ENCODE measurements around the gene LRP11. TPM values are rescaled to one million over a fixed set of nuclear protein-coding genes. Genes with fewer than 3 reads are reported as not detected.

The LRP11 gene
- polyA plus RNA-seq, 2 donors: 20.8 to 25.6 TPM

DNA sequence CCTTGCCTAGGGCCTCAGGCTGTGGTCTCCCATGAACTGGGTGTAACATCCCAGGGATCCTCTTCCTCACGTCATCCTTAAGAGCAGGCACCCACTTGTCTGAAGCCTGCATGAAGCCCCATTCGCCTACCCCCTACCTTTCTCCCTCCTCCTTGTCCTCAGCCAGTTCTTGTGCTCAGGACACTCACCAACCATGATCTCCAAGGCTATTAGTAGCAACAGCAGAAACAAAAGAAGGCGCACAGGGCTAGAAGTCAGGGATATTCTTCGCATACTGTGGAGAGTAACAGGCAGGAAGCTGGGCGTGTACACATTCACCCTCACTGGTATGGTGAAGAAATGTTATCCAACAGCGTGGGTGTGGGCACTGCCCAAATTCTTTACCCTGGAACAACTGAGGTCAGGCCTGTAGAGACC is 26.5 kb upstream of the LRP11 start:
- Histone ChIP-seq H3K36me3 (ENCODE audit: control insufficient read depth in 2 of 2, insufficient read depth in 2 of 2, low read length in 1 of 2) (no peaks in the 10 kb centered on the region), H3K27ac (ENCODE audit: low read depth in 2 of 2, low read length in 1 of 2) (peak overlapping the region; percentile 62 to 70), H3K4me1 (ENCODE audit: control insufficient read depth in 2 of 2, insufficient read depth in 2 of 2, low read length in 1 of 2) (peaks cover 3 to 20% of the 10 kb centered on the region in 2 donors), H3K27me3 (ENCODE audit: control insufficient read depth in 1 of 2, insufficient read depth in 2 of 2, low read length in 2 of 2) (no peaks in the 10 kb centered on the region), H3K9me3 (ENCODE audit: control insufficient read depth in 2 of 2, insufficient read depth in 1 of 2, low read depth in 1 of 2, low read length in 1 of 2) (no peaks in the 10 kb centered on the region), H3K4me3 (ENCODE audit: low read depth in 1 of 2, low read length in 2 of 2) (no peak overlapping the region)
- WGBS, 2 donors: 39 to 51% methylated on average over 6 of the region's 6 CpGs

DNA sequence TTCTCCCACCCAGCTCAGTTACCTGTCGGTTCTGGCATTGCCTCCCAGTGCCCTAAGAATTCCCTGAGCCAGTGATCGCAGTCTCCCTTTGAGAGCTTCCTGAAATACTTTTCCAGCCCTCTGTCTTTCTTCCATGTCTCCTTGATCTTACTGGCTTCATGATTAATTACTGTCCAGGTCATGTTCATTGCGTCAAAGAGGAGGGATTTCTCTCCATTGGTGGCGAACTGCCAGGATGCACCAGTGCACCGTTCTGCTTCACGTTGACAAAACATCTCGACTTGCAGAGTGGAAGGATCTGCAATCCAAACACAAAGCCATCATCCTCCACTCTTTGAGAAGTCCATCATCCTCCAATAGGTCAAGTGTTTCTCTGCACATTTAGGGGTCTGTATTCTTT is 25.2 kb upstream of the LRP11 start:
- Histone ChIP-seq H3K27ac (ENCODE audit: low read depth in 2 of 2, low read length in 1 of 2) (peak overlapping the region in 1 of 2 donors; percentile 63), H3K27me3 (ENCODE audit: control insufficient read depth in 1 of 2, insufficient read depth in 2 of 2, low read length in 2 of 2) (no peaks in the 10 kb centered on the region), H3K36me3 (ENCODE audit: control insufficient read depth in 2 of 2, insufficient read depth in 2 of 2, low read length in 1 of 2) (no peaks in the 10 kb centered on the region), H3K4me3 (ENCODE audit: low read depth in 1 of 2, low read length in 2 of 2) (no peak overlapping the region), H3K9me3 (ENCODE audit: control insufficient read depth in 2 of 2, insufficient read depth in 1 of 2, low read depth in 1 of 2, low read length in 1 of 2) (no peaks in the 10 kb centered on the region), H3K4me1 (ENCODE audit: control insufficient read depth in 2 of 2, insufficient read depth in 2 of 2, low read length in 1 of 2) (peaks cover 3 to 14% of the 10 kb centered on the region in 2 donors)
- 80 to 81% methylated on average over 7 of the region's 7 CpGs for WGBS, 2 donors

DNA sequence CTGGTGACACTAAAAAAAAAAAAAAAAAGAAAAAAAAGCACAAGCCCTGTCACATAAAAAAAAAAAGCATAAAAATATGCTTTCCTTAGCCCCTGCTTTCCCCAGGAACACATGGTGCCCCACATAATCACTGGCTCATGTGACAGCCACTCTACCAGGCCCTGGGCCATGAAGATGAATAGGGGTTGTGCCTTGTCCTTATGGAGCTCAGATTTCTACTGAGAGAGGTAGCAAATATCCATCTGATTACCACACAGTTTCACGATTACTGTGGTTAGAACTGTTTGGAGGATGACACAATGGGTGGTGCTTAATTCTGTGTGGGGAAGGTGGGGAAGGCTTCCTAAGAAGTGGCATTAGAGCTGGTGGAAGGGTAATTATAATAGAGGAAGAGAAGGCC is 24.5 kb upstream of the LRP11 start:
- H3K9me3 ChIP-seq (ENCODE audit: control insufficient read depth in 2 of 2, insufficient read depth in 1 of 2, low read depth in 1 of 2, low read length in 1 of 2): no peaks in the 10 kb centered on the region
- H3K4me1 ChIP-seq (ENCODE audit: control insufficient read depth in 2 of 2, insufficient read depth in 2 of 2, low read length in 1 of 2): peaks cover 3 to 14% of the 10 kb centered on the region in 2 donors
- H3K27ac ChIP-seq (ENCODE audit: low read depth in 2 of 2, low read length in 1 of 2): peak overlapping the region in 1 of 2 donors; percentile 88
- no peak overlapping the region for H3K4me3 ChIP-seq (ENCODE audit: low read depth in 1 of 2, low read length in 2 of 2)
- H3K27me3 ChIP-seq (ENCODE audit: control insufficient read depth in 1 of 2, insufficient read depth in 2 of 2, low read length in 2 of 2): no peaks in the 10 kb centered on the region
- no peaks in the 10 kb centered on the region for H3K36me3 ChIP-seq (ENCODE audit: control insufficient read depth in 2 of 2, insufficient read depth in 2 of 2, low read length in 1 of 2)
- 47 to 60% methylated on average over 1 of the region's 1 CpG for WGBS, 2 donors

DNA sequence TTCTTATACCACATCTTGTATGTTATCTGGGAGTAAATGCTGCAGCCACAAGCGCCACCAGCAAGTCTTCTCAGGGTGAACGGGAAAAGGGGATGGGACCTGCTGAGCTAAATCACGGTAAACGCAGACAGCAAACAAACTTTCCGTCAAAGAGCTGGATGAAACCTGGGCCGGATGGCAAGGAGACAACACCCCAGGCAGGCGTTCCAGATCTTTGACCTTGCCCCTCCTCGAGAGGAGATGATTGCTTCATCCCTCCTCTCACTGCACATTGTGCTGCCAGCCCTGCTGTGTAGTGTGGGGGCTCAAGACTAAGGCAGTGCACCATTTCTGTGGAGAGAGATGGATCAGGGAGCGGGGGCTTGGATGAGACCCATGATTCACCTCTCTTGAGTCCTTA is 23.9 kb upstream of the LRP11 start:
- H3K27ac ChIP-seq (ENCODE audit: low read depth in 2 of 2, low read length in 1 of 2): peak overlapping the region; percentile 62 to 90
- H3K27me3 ChIP-seq (ENCODE audit: control insufficient read depth in 1 of 2, insufficient read depth in 2 of 2, low read length in 2 of 2): no peaks in the 10 kb centered on the region
- no peak overlapping the region for H3K4me3 ChIP-seq (ENCODE audit: low read depth in 1 of 2, low read length in 2 of 2)
- H3K4me1 ChIP-seq (ENCODE audit: control insufficient read depth in 2 of 2, insufficient read depth in 2 of 2, low read length in 1 of 2): peaks cover 3 to 14% of the 10 kb centered on the region in 2 donors
- 50 to 66% methylated on average over 9 of the region's 9 CpGs for WGBS, 2 donors
- no peaks in the 10 kb centered on the region for H3K36me3 ChIP-seq (ENCODE audit: control insufficient read depth in 2 of 2, insufficient read depth in 2 of 2, low read length in 1 of 2)
- H3K9me3 ChIP-seq (ENCODE audit: control insufficient read depth in 2 of 2, insufficient read depth in 1 of 2, low read depth in 1 of 2, low read length in 1 of 2): no peaks in the 10 kb centered on the region

DNA sequence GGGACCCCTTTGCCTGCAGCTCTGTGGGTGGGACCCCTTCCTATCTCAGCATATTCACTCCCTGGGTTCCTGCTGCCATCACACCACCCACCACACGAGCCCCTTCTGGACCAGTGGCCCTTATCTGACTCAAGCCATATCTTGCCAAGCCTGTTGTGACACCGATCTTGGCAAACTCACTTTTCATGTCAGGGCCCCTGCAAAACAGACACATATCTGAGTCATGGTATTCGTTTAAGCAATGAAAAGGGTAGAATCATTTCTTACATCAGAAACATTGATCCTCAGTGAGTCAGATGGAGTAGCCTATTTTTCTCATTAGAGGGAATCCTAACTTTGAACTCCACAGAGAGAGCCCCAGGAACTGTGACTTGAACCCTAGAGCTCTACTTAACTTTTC is 23.2 kb upstream of the LRP11 start:
- H3K27ac ChIP-seq (ENCODE audit: low read depth in 2 of 2, low read length in 1 of 2): peak overlapping the region; percentile 73 to 90
- no peak overlapping the region for H3K4me3 ChIP-seq (ENCODE audit: low read depth in 1 of 2, low read length in 2 of 2)
- H3K9me3 ChIP-seq (ENCODE audit: control insufficient read depth in 2 of 2, insufficient read depth in 1 of 2, low read depth in 1 of 2, low read length in 1 of 2): no peaks in the 10 kb centered on the region
- H3K27me3 ChIP-seq (ENCODE audit: control insufficient read depth in 1 of 2, insufficient read depth in 2 of 2, low read length in 2 of 2): no peaks in the 10 kb centered on the region
- peaks cover 3 to 14% of the 10 kb centered on the region in 2 donors for H3K4me1 ChIP-seq (ENCODE audit: control insufficient read depth in 2 of 2, insufficient read depth in 2 of 2, low read length in 1 of 2)
- WGBS, 2 donors: 42 to 50% methylated on average over 3 of the region's 3 CpGs
- H3K36me3 ChIP-seq (ENCODE audit: control insufficient read depth in 2 of 2, insufficient read depth in 2 of 2, low read length in 1 of 2): no peaks in the 10 kb centered on the region

DNA sequence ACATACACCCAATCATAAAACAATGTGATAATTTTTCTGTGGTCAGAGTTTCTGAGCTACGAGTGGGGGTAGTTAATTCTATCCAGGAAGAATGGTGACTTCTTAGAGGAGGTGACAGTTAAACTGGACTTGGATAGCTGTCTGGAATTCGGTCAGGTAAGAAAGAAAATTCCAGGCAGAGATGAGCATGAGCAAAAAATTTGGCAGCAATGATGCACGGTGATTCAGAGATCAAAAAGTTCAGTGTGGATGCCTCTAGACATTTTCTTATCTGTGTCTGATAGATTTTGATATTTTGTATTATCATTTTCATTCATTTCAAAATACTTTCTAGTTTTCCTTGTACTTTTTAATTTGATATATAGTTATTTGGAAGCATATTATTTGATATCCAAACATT is 21.7 kb upstream of the LRP11 start:
- Histone ChIP-seq H3K36me3 (ENCODE audit: control insufficient read depth in 2 of 2, insufficient read depth in 2 of 2, low read length in 1 of 2) (no peaks in the 10 kb centered on the region), H3K4me1 (ENCODE audit: control insufficient read depth in 2 of 2, insufficient read depth in 2 of 2, low read length in 1 of 2) (peaks cover 3 to 12% of the 10 kb centered on the region in 2 donors), H3K27me3 (ENCODE audit: control insufficient read depth in 1 of 2, insufficient read depth in 2 of 2, low read length in 2 of 2) (no peaks in the 10 kb centered on the region), H3K27ac (ENCODE audit: low read depth in 2 of 2, low read length in 1 of 2) (no peak overlapping the region), H3K9me3 (ENCODE audit: control insufficient read depth in 2 of 2, insufficient read depth in 1 of 2, low read depth in 1 of 2, low read length in 1 of 2) (no peaks in the 10 kb centered on the region), H3K4me3 (ENCODE audit: low read depth in 1 of 2, low read length in 2 of 2) (no peak overlapping the region)
- WGBS, 2 donors: 79 to 86% methylated on average over 3 of the region's 3 CpGs

- no peaks in the 10 kb centered on the region for H3K27me3 ChIP-seq (ENCODE audit: control insufficient read depth in 1 of 2, insufficient read depth in 2 of 2, low read length in 2 of 2)
- H3K4me3 ChIP-seq (ENCODE audit: low read depth in 1 of 2, low read length in 2 of 2): no peak overlapping the region
- no peaks in the 10 kb centered on the region for H3K36me3 ChIP-seq (ENCODE audit: control insufficient read depth in 2 of 2, insufficient read depth in 2 of 2, low read length in 1 of 2)
- H3K27ac ChIP-seq (ENCODE audit: low read depth in 2 of 2, low read length in 1 of 2): no peak overlapping the region
- H3K4me1 ChIP-seq (ENCODE audit: control insufficient read depth in 2 of 2, insufficient read depth in 2 of 2, low read length in 1 of 2): peaks cover 3 to 9% of the 10 kb centered on the region in 2 donors
- no peaks in the 10 kb centered on the region for H3K9me3 ChIP-seq (ENCODE audit: control insufficient read depth in 2 of 2, insufficient read depth in 1 of 2, low read depth in 1 of 2, low read length in 1 of 2)
- 61 to 67% methylated on average over 7 of the region's 7 CpGs for WGBS, 2 donors
These were observed 20.5 kb upstream of the LRP11 start for GRCh38 chr6:149884617-149885016.

GRCh38 chr6:149884215-149884614 is 20.1 kb upstream of the LRP11 start:
- H3K27me3 ChIP-seq (ENCODE audit: control insufficient read depth in 1 of 2, insufficient read depth in 2 of 2, low read length in 2 of 2): no peaks in the 10 kb centered on the region
- H3K4me1 ChIP-seq (ENCODE audit: control insufficient read depth in 2 of 2, insufficient read depth in 2 of 2, low read length in 1 of 2): peaks cover 3 to 9% of the 10 kb centered on the region in 2 donors
- H3K27ac ChIP-seq (ENCODE audit: low read depth in 2 of 2, low read length in 1 of 2): no peak overlapping the region
- 34 to 43% methylated on average over 11 of the region's 11 CpGs for WGBS, 2 donors
- H3K4me3 ChIP-seq (ENCODE audit: low read depth in 1 of 2, low read length in 2 of 2): no peak overlapping the region
- no peaks in the 10 kb centered on the region for H3K9me3 ChIP-seq (ENCODE audit: control insufficient read depth in 2 of 2, insufficient read depth in 1 of 2, low read depth in 1 of 2, low read length in 1 of 2)
- H3K36me3 ChIP-seq (ENCODE audit: control insufficient read depth in 2 of 2, insufficient read depth in 2 of 2, low read length in 1 of 2): no peaks in the 10 kb centered on the region

DNA sequence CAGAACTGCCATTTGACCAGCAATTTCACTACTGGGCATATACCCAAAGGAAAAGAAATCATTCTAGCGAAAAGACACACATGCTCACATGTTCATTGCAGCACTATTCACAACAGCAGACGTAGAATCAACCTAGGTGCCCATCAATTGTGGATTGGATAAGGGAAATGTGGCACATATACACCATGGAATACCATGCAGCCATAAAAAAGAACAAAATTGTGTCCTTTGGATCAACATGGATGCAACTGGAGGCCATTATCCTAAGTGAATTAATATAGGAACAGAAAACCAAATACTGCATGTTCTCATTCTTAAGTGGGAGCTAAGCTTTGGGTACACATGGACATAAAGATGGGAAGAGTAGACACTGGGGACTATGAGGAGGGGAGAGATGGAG is 17.7 kb upstream of the LRP11 start:
- WGBS, 2 donors: 92 to 95% methylated on average over 2 of the region's 2 CpGs
- no peak overlapping the region for H3K4me3 ChIP-seq (ENCODE audit: low read depth in 1 of 2, low read length in 2 of 2)
- peaks cover under 1 to 3% of the 10 kb centered on the region in 2 donors for H3K4me1 ChIP-seq (ENCODE audit: control insufficient read depth in 2 of 2, insufficient read depth in 2 of 2, low read length in 1 of 2)
- H3K9me3 ChIP-seq (ENCODE audit: control insufficient read depth in 2 of 2, insufficient read depth in 1 of 2, low read depth in 1 of 2, low read length in 1 of 2): no peaks in the 10 kb centered on the region
- H3K27me3 ChIP-seq (ENCODE audit: control insufficient read depth in 1 of 2, insufficient read depth in 2 of 2, low read length in 2 of 2): no peaks in the 10 kb centered on the region
- no peak overlapping the region for H3K27ac ChIP-seq (ENCODE audit: low read depth in 2 of 2, low read length in 1 of 2)
- no peaks in the 10 kb centered on the region for H3K36me3 ChIP-seq (ENCODE audit: control insufficient read depth in 2 of 2, insufficient read depth in 2 of 2, low read length in 1 of 2)

GRCh38 chr6:149881066-149881766 is 17.1 kb upstream of the LRP11 start:
- H3K9me3 ChIP-seq (ENCODE audit: control insufficient read depth in 2 of 2, insufficient read depth in 1 of 2, low read depth in 1 of 2, low read length in 1 of 2): no peaks in the 10 kb centered on the region
- no peaks in the 10 kb centered on the region for H3K36me3 ChIP-seq (ENCODE audit: control insufficient read depth in 2 of 2, insufficient read depth in 2 of 2, low read length in 1 of 2)
- WGBS, 2 donors: 83 to 89% methylated on average over 10 of the region's 10 CpGs
- no peaks in the 10 kb centered on the region for H3K27me3 ChIP-seq (ENCODE audit: control insufficient read depth in 1 of 2, insufficient read depth in 2 of 2, low read length in 2 of 2)
- H3K27ac ChIP-seq (ENCODE audit: low read depth in 2 of 2, low read length in 1 of 2): no peak overlapping the region
- H3K4me3 ChIP-seq (ENCODE audit: low read depth in 1 of 2, low read length in 2 of 2): no peak overlapping the region
- peaks cover 0 to 3% of the 10 kb centered on the region in 2 donors for H3K4me1 ChIP-seq (ENCODE audit: control insufficient read depth in 2 of 2, insufficient read depth in 2 of 2, low read length in 1 of 2)

Data from esophagus (tissue), 2 donors.